Activated T-helper 1 cell treated with anti-CD3 and anti-CD28 coated beads, Interleukin-12 subunit alpha, Interleukin-12 subunit beta, Interleukin-2, Interleukin-4 antibody, amounts not matched to agents 30 ng/mL and 10 ng/mL and 1 ng/mL, durations not matched to agents 14 hours and 24 hours and 36 hours (primary cell): Measurements from ENCODE around the gene NGRN. TPM values are rescaled to one million over a fixed set of nuclear protein-coding genes. Genes with fewer than 3 reads are reported as not detected.

Experiments used
- DNase-seq: peaks from one replicate; pipeline ENCODE4 v3.0.0; 2021; ENCODE audit warnings: low spot score
- H3K27ac Mint-ChIP-seq: one replicate; pipeline ENCODE4 v1.8.0; 2021; ENCODE audit warnings: mild to moderate bottlenecking, mixed read lengths
- H3K27me3 Mint-ChIP-seq: one replicate; pipeline ENCODE4 v1.8.0; 2022; ENCODE audit warnings: mild to moderate bottlenecking, moderate library complexity, mixed read lengths; ENCODE audit not compliant: insufficient read depth
- H3K36me3 Mint-ChIP-seq: one replicate; pipeline ENCODE4 v1.8.0; 2021; ENCODE audit warnings: low read depth, mixed read lengths
- H3K4me1 Mint-ChIP-seq: one replicate; pipeline ENCODE4 v1.8.0; 2021; ENCODE audit warnings: low read depth, mixed read lengths
- H3K4me3 Mint-ChIP-seq: one replicate; pipeline ENCODE4 v1.8.0; 2021; ENCODE audit warnings: mild to moderate bottlenecking, moderate library complexity, mixed read lengths
- H3K9me3 Mint-ChIP-seq: one replicate; pipeline ENCODE4 v1.8.0; 2021; ENCODE audit warnings: mixed read lengths
- intact Hi-C: fragments of 100-400 bp; cut with micrococcal nuclease; formaldehyde crosslinking; loops from one replicate; pipeline ENCODE4 v1.15.1; 2024
- total RNA-seq: library from RNA; stranded (reverse); gene quantifications from 2 replicates; pipeline ENCODE4 v1.2.3, GENCODE V29; 2022

NGRN gene, protein sequence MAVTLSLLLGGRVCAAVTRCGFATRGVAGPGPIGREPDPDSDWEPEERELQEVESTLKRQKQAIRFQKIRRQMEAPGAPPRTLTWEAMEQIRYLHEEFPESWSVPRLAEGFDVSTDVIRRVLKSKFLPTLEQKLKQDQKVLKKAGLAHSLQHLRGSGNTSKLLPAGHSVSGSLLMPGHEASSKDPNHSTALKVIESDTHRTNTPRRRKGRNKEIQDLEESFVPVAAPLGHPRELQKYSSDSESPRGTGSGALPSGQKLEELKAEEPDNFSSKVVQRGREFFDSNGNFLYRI
- total RNA-seq: 39.0 and 39.9 TPM in 2 replicates

DNA sequence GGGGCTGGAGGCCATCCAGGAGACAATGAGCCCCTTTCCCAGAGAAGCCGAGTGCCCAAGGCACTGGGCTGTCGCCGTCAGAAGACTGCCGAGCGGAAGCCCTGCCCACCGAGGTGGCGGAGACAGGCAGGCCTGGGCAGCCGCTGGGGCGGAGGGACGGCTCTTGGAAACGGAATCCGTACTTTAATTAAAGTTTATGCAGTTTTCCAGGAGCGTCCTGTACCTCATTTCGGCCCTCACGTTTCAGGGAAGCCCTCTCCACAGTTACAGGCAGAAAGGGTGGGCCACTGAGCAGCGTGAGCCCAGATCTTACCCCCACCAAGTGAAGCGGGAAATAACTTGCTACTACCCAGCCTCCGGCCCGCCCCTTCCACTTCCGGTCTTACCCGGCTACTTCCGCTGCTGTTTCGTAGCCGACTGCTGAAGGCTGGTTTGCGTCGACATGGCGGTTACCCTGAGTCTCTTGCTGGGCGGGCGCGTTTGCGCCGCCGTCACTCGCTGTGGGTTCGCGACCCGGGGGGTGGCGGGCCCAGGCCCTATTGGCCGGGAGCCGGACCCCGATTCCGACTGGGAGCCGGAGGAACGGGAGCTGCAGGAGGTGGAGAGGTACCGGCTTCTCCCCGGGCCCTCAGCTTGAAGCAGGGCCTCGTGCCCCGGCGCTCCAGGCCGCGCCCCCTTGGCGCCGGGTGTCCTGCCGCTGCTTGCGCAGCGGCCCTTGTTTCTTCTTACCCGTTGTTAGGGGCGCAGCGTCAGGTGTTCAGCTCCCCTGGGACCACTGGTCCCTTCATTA lies at the start of gene NGRN:
Gene NGRN, plus strand, starts transcription at position 402 of the 790 bp plus-strand sequence. Its CDS starts 41 bp downstream, at position 443.
- DNase-seq: peak; percentile 89
- Mint-ChIP-seq H3K27me3 (no peaks in the 10 kb centered on the region), H3K4me1 (peaks cover 43% of the 10 kb centered on the region), H3K9me3 (no peaks in the 10 kb centered on the region), H3K27ac (peak within 1 kb of the TSS; percentile 99), H3K4me3 (peak within 1 kb of the TSS; percentile 99), H3K36me3 (peaks cover 30% of the 10 kb centered on the region)
- intact Hi-C loops: loop anchor here (1.0 to 10.0 kb wide), 9 partner anchors 16 to 931 kb away; partner anchors contain the start of genes GDPGP1, HDDC3, IDH2 and POLG

DNA sequence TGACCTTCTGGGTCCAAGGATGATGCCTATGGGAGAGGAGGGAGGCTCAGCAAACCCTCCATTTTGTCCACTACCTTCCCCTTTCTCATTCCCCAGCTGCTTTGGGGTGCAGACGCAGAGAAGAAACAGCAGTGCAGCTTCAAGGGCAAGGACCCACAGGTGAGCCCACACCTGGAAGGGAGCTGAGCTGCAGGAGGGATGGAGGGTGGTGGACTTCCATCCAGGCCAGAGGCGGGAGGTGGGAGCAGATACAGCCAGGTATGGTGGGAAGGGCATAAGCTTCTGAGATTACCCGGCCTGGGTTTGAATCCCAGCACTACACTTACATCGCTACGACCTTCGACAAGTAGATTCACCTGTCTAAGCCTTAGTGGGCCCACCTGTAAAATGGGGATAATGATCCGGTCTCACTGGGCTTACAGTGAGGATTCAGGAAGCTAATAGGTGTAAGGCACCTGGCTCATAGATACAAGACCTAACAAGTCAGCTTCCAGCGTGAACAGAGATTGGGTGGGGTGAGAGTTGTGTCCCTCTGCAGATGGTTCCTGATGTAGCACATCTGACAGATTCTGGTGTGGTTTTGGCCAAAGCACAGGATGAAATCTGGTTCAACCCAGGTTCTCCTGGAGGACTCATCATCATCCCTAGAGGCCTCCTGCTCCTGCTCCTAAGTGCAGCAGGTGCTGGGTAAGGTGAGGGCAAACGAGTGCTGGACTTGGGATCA lies 47.6 kb upstream of the NGRN start:
- no peak overlapping the region for H3K27ac Mint-ChIP-seq

DNA sequence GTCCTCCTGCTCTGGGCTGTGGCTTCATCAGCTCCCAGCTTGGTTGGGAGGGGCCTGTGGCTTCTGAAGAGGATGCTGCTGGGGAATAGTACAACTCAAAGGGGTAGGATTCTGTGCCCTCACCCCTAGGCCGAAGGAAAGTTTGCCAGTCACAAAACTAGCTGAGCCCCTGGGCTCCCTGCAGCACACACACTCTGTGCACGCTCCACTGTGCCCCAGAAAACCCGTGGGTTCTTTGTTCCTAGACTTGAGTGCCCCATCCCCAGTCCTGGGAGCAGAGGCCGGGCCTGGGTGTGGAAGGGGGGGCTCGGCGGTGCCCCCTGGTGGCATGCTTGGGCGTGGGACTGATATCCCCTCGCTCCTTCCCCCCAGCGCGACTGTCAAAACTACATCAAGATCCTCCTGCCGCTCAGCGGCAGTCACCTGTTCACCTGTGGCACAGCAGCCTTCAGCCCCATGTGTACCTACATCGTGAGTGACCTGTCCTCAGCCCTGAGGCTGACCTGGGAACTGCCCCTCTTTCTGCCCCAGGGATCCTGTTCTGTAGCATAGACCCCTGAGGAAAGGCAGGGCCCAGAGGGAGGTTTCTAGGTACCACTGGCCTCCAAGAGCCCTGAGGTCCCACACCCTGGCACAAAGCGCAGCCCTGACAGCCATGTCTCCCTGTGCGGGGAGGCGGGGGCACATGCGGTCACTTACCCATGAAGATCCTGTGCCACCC lies 45.9 kb upstream of the NGRN start:
- Mint-ChIP-seq H3K4me3 (no peak overlapping the region), H3K9me3 (no peaks in the 10 kb centered on the region), H3K27me3 (no peaks in the 10 kb centered on the region), H3K4me1 (peaks cover 10% of the 10 kb centered on the region), H3K27ac (no peak overlapping the region), H3K36me3 (peaks cover 3% of the 10 kb centered on the region)
- intact Hi-C loops: loop anchor here (1.0 kb wide), 1 partner anchor 76 kb away; no protein-coding TSS in a partner anchor
- no peak for DNase-seq

More for the DNA sequence above, 47.6 kb upstream of the NGRN start:
- Mint-ChIP-seq H3K4me3 (no peak overlapping the region), H3K9me3 (no peaks in the 10 kb centered on the region), H3K27me3 (no peaks in the 10 kb centered on the region), H3K4me1 (peaks cover 10% of the 10 kb centered on the region), H3K36me3 (peaks cover 3% of the 10 kb centered on the region)
- DNase-seq: no peak
- intact Hi-C loops: no loop called here

DNA sequence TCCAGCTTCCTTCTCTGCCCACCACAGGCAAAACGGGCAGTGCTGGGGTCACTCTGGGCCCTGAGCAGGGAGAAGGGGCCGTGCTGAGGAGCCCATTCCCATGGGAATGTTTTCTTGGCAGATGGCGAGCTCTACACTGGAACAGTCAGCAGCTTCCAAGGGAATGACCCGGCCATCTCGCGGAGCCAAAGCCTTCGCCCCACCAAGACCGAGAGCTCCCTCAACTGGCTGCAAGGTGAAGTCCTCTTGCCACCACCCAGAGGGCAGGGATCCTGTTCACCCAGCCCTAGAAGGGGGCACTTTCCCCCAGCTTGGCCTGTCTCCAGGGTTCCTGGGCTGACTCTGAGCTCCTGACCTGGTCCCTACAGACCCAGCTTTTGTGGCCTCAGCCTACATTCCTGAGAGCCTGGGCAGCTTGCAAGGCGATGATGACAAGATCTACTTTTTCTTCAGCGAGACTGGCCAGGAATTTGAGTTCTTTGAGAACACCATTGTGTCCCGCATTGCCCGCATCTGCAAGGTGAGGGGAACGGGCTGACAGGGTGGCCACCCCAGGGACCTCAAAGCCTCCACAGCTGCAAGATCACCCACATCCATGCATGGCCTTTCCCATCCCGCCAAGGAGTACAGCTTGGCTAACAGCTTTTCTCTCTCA lies 44.1 kb upstream of the NGRN start:
- H3K27ac Mint-ChIP-seq: no peak overlapping the region
- peaks cover 10% of the 10 kb centered on the region for H3K4me1 Mint-ChIP-seq
- intact Hi-C loops: no loop called here
- H3K27me3 Mint-ChIP-seq: no peaks in the 10 kb centered on the region
- no peaks in the 10 kb centered on the region for H3K9me3 Mint-ChIP-seq
- H3K4me3 Mint-ChIP-seq: no peak overlapping the region
- DNase-seq: no peak
- peaks cover 7% of the 10 kb centered on the region for H3K36me3 Mint-ChIP-seq

DNA sequence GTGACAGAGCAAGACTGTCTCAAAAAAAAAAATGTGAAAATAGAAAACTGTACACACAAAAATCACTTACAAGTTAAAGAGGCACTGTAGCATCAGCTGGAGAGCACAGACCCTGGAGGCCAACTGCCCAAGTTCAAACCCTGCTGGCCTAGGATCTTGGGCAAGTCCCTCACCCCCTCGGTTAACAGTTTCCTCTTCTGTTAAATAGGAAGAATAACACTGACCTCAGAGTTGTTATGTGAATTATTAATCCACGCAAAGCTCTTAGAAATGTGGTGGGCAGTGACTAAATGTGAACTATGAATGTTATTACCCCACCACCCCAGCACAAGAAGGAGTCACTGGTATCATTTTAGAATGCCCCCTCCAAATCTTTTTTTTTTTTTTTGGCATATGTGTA lies 42.9 kb upstream of the NGRN start:
- Mint-ChIP-seq H3K27ac (no peak overlapping the region), H3K9me3 (no peaks in the 10 kb centered on the region), H3K4me1 (peaks cover 10% of the 10 kb centered on the region), H3K4me3 (no peak overlapping the region), H3K27me3 (no peaks in the 10 kb centered on the region), H3K36me3 (peaks cover 9% of the 10 kb centered on the region)
- DNase-seq: no peak
- intact Hi-C loops: no loop called here

DNA sequence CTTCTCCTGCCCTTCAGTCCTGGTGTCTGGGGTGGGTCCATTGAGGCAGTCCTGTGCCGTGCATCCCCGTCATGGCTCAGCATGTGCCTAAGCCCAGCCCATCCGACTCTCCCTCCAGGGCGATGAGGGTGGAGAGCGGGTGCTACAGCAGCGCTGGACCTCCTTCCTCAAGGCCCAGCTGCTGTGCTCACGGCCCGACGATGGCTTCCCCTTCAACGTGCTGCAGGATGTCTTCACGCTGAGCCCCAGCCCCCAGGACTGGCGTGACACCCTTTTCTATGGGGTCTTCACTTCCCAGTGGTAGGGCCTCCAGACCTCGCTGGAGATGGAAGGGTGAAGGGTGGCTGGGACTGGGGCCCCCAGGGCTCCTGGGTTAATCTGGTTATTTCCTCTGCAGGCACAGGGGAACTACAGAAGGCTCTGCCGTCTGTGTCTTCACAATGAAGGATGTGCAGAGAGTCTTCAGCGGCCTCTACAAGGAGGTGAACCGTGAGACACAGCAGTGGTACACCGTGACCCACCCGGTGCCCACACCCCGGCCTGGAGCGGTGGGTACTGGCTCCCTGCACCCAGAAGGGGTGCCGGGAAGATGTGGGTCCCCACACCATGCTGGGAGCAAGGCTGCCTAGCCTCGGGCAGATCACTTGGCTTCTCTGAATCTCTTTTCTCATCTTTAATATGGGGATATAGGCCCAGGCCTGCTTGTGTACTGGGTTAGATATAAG lies 41.9 kb upstream of the NGRN start:
- Mint-ChIP-seq H3K27me3 (no peaks in the 10 kb centered on the region), H3K36me3 (peaks cover 10% of the 10 kb centered on the region), H3K4me3 (no peak overlapping the region), H3K27ac (no peak overlapping the region), H3K4me1 (peaks cover 8% of the 10 kb centered on the region), H3K9me3 (no peaks in the 10 kb centered on the region)
- no peak for DNase-seq
- intact Hi-C loops: no loop called here

DNA sequence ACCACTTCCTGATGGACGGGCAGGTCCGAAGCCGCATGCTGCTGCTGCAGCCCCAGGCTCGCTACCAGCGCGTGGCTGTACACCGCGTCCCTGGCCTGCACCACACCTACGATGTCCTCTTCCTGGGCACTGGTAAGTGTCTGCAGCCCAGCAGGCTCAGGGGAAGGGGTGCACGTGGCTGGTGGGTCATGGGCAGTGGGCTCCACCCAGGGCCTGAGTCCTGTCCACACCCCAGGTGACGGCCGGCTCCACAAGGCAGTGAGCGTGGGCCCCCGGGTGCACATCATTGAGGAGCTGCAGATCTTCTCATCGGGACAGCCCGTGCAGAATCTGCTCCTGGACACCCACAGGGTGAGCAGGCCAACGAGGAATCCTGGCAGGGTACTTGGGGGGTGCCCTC lies 40.4 kb upstream of the NGRN start:
- Mint-ChIP-seq H3K27ac (no peak overlapping the region), H3K27me3 (no peaks in the 10 kb centered on the region)
- intact Hi-C loops: no loop called here

DNA sequence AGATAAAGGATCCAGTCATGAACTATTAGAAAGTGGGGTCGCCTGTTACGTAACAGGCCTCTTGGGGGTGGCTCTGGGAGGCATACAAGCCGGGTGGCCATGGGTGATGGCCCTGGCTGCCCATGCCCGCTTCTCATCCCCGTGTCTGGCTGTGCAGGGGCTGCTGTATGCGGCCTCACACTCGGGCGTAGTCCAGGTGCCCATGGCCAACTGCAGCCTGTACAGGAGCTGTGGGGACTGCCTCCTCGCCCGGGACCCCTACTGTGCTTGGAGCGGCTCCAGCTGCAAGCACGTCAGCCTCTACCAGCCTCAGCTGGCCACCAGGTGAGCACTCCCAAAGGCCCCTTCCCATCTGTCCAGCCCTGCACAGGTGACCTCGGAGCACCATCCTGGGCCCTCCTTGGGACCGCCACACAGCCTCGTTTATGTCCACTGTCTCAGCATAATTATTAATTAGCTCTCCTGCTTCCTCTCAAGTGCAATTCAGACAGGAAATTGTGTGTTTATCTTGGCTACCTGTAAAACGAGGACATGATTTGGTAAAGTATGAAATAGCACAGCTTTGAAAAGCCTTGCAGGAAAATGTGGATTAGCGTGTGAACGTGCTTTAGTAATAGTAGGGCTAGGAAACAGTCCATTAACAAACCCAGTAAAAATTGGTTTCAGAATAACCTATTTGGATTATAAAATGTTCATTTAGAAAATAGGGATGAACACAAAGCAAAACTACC lies 39.8 kb upstream of the NGRN start:
- H3K27me3 Mint-ChIP-seq: no peaks in the 10 kb centered on the region
- DNase-seq: no peak
- H3K9me3 Mint-ChIP-seq: no peaks in the 10 kb centered on the region
- H3K4me1 Mint-ChIP-seq: peaks cover 16% of the 10 kb centered on the region
- intact Hi-C loops: no loop called here
- no peak overlapping the region for H3K4me3 Mint-ChIP-seq
- H3K27ac Mint-ChIP-seq: no peak overlapping the region
- H3K36me3 Mint-ChIP-seq: peaks cover 25% of the 10 kb centered on the region

More for the DNA sequence above, 40.4 kb upstream of the NGRN start:
- Mint-ChIP-seq H3K9me3 (no peaks in the 10 kb centered on the region), H3K4me3 (no peak overlapping the region), H3K4me1 (peaks cover 10% of the 10 kb centered on the region), H3K36me3 (peaks cover 23% of the 10 kb centered on the region)
- DNase-seq: no peak

DNA sequence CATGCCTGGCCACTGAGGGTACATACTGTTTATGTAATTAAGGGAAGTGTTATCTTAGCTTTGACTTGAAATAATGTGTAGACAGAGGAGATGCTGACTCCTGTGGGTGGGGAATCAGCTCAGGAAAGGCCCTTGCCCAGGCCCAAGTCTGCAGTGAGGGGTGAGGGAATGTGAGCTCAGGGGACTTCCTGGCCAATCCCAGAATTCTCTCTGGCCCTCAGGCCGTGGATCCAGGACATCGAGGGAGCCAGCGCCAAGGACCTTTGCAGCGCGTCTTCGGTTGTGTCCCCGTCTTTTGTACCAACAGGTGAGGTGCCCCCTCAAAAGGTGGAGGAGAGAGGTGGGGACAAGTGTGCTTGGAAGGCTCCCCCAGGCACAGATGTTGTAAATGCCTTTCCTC lies 38.1 kb upstream of the NGRN start:
- no peaks in the 10 kb centered on the region for H3K27me3 Mint-ChIP-seq
- H3K4me3 Mint-ChIP-seq: no peak overlapping the region
- H3K36me3 Mint-ChIP-seq: peaks cover 35% of the 10 kb centered on the region
- H3K27ac Mint-ChIP-seq: no peak overlapping the region
- peaks cover 32% of the 10 kb centered on the region for H3K4me1 Mint-ChIP-seq
- intact Hi-C loops: no loop called here
- no peaks in the 10 kb centered on the region for H3K9me3 Mint-ChIP-seq
- no peak for DNase-seq

DNA sequence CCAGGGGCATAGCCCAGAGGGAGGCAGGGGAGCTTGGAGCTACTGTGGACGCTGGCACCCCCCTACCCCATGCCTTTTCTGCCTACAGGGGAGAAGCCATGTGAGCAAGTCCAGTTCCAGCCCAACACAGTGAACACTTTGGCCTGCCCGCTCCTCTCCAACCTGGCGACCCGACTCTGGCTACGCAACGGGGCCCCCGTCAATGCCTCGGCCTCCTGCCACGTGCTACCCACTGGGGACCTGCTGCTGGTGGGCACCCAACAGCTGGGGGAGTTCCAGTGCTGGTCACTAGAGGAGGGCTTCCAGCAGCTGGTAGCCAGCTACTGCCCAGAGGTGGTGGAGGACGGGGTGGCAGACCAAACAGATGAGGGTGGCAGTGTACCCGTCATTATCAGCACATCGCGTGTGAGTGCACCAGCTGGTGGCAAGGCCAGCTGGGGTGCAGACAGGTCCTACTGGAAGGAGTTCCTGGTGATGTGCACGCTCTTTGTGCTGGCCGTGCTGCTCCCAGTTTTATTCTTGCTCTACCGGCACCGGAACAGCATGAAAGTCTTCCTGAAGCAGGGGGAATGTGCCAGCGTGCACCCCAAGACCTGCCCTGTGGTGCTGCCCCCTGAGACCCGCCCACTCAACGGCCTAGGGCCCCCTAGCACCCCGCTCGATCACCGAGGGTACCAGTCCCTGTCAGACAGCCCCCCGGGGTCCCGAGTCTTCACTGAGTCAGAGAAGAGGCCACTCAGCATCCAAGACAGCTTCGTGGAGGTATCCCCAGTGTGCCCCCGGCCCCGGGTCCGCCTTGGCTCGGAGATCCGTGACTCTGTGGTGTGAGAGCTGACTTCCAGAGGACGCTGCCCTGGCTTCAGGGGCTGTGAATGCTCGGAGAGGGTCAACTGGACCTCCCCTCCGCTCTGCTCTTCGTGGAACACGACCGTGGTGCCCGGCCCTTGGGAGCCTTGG lies 37.4 kb upstream of the NGRN start:
- no peak overlapping the region for H3K27ac Mint-ChIP-seq
- no peak for DNase-seq
- H3K36me3 Mint-ChIP-seq: peaks cover 40% of the 10 kb centered on the region
- peaks cover 40% of the 10 kb centered on the region for H3K4me1 Mint-ChIP-seq
- no peaks in the 10 kb centered on the region for H3K9me3 Mint-ChIP-seq
- H3K27me3 Mint-ChIP-seq: no peaks in the 10 kb centered on the region
- H3K4me3 Mint-ChIP-seq: no peak overlapping the region
- intact Hi-C loops: no loop called here
